Ovary (tissue), 3 donors: ENCODE data around the gene ATXN1.

Experiments
- POLR2A ChIP-seq: fragments of 450-650 bp; IDR thresholded peaks from one replicate; pipeline ENCODE4 v1.6.1; 2017; ENCODE audit warnings: antibody characterized with exemption, mild to moderate bottlenecking, moderate library complexity
- TF ChIP-seq, protein P1 (sequence below), 3 donors: fragments of 450-650 bp in 2 of 3; fragments of 200-600 bp in 1 of 3; IDR thresholded peaks; one replicate each; pipeline versions ENCODE4 v1.5.1 to v1.8.0; 2016 to 2022; ENCODE audit warnings: antibody characterized with exemption in 3 of 3, mild to moderate bottlenecking in 1 of 3
- donor health status: DM: no; HTN: no; CAD: no.

DNA sequence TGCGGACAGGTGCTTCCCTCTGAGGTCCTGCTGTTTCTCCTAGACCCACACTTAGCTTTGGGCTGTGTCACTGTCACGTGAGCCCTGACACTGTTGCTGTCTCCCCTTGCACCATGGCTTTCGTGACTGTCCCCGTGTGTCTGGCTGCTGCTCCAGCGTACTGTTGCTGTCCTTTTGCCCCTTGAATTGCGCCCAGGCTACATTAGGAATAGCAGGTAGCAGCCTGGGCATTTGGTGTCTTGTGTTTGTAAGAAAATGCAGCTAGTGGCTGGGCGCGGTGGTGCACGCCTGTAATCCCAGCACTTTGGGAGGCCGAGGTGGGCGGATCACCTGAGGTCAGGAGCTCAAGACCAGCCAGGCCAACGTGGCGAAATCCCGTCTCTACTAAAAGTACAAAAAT lies 476.8 kb downstream of the ATXN1 start:
- TF ChIP-seq, protein P1, sequence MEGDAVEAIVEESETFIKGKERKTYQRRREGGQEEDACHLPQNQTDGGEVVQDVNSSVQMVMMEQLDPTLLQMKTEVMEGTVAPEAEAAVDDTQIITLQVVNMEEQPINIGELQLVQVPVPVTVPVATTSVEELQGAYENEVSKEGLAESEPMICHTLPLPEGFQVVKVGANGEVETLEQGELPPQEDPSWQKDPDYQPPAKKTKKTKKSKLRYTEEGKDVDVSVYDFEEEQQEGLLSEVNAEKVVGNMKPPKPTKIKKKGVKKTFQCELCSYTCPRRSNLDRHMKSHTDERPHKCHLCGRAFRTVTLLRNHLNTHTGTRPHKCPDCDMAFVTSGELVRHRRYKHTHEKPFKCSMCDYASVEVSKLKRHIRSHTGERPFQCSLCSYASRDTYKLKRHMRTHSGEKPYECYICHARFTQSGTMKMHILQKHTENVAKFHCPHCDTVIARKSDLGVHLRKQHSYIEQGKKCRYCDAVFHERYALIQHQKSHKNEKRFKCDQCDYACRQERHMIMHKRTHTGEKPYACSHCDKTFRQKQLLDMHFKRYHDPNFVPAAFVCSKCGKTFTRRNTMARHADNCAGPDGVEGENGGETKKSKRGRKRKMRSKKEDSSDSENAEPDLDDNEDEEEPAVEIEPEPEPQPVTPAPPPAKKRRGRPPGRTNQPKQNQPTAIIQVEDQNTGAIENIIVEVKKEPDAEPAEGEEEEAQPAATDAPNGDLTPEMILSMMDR (IDR thresholded peaks at IDR 0.05): no peak
- TF ChIP-seq POLR2A: no peak
